PC-3 (cell line): ENCODE data around the gene LYG1. TPM values are rescaled to one million over a fixed set of nuclear protein-coding genes. Genes with fewer than 3 reads are reported as not detected.

Experiments used
- ATAC-seq: fragments of 200-7000 bp; cut with Tn5 transposase; 2 replicates; pipeline ENCODE4 v1.9.1; 2020; ENCODE audit warnings: mild to moderate bottlenecking, moderate library complexity
- BruUV-seq: library from RNA; stranded (reverse); fragments of 400-500 nt; replicated peaks from 2 replicates; lab custom pipeline; 2021; lab: Mats Ljungman, UMichigan
- CTCF ChIA-PET: fragments of 300-600 bp; sonication (Branson Sonifier 250); formaldehyde crosslinking; loops from one replicate; lab custom pipeline; 2022; ENCODE audit warnings: antibody characterized with exemption; lab: Charles Lee
- POLR2A ChIA-PET: fragments of 300-600 bp; sonication (Branson Sonifier 250); formaldehyde crosslinking; loops from one replicate; lab custom pipeline; 2022; ENCODE audit warnings: antibody characterized with exemption; ENCODE audit not compliant: unreplicated experiment; lab: Charles Lee
- DNase-seq: peaks from one replicate; pipeline ENCODE4 v3.0.0-alpha.2; 2015
- H2AFZ ChIP-seq: fragments of 300-600 bp; sonication (generic); 2 replicates; pipeline ENCODE4 v1.6.0; 2016; ENCODE audit warnings: antibody characterized with exemption, low read length
- H3F3A ChIP-seq: fragments of 300-600 bp; sonication (generic); one replicate; pipeline ENCODE4 v1.6.0; 2017; ENCODE audit warnings: antibody characterized with exemption, low read length, control low read depth, mild to moderate bottlenecking; ENCODE audit not compliant: unreplicated experiment
- H3K27ac ChIP-seq: fragments of 300-600 bp; sonication (generic); 2 replicates; pipeline ENCODE4 v1.5.1; 2016; ENCODE audit warnings: mild to moderate bottlenecking, low read length
- H3K27me3 ChIP-seq: fragments of 300-600 bp; sonication (generic); 2 replicates; pipeline ENCODE4 v1.6.1; 2016; ENCODE audit warnings: low read length, mixed read lengths
- H3K36me3 ChIP-seq: fragments of 300-600 bp; sonication (generic); 2 replicates; pipeline ENCODE4 v1.6.1; 2016; ENCODE audit warnings: low read depth, mixed run types, low read length, mixed read lengths
- H3K4me1 ChIP-seq: fragments of 300-600 bp; sonication (generic); 2 replicates; pipeline ENCODE4 v1.5.1; 2016; ENCODE audit warnings: low read length; ENCODE audit not compliant: insufficient read depth
- H3K4me2 ChIP-seq: fragments of 300-600 bp; sonication (generic); 2 replicates; pipeline ENCODE4 v1.6.0; 2016; ENCODE audit warnings: low read length
- H3K4me3 ChIP-seq: fragments of 300-600 bp; sonication (generic); 2 replicates; pipeline ENCODE4 v1.5.1; 2016; ENCODE audit warnings: mild to moderate bottlenecking, low read length, mixed read lengths
- H3K79me2 ChIP-seq: fragments of 300-600 bp; sonication (generic); 2 replicates; pipeline ENCODE4 v1.6.1; 2017; ENCODE audit warnings: low read length, mixed read lengths
- H3K9ac ChIP-seq: fragments of 300-600 bp; sonication (generic); 2 replicates; pipeline ENCODE4 v1.6.0; 2016; ENCODE audit warnings: mild to moderate bottlenecking, low read length
- H3K9me2 ChIP-seq: fragments of 300-600 bp; sonication (generic); replicated peaks from 2 replicates; pipeline ENCODE4 v1.6.1; 2016; ENCODE audit warnings: mixed run types, low read length, mixed read lengths
- H3K9me3 ChIP-seq: fragments of 300-600 bp; sonication (generic); 2 replicates; pipeline ENCODE4 v1.6.1; 2016; ENCODE audit warnings: low read length, mixed read lengths
- H4K20me1 ChIP-seq: fragments of 300-600 bp; sonication (generic); 2 replicates; pipeline ENCODE4 v1.6.1; 2016; ENCODE audit warnings: low read length, mixed read lengths
- CTCF ChIP-seq: fragments of 300-600 bp; sonication (generic); conservative IDR thresholded peaks from 2 replicates; pipeline ENCODE4 v1.5.1; 2017; ENCODE audit warnings: antibody characterized with exemption, low read depth, mild to moderate bottlenecking, low read length
- EZH2 ChIP-seq: fragments of 300-600 bp; sonication (generic); IDR thresholded peaks from one replicate; pipeline ENCODE4 v1.6.1; 2017; ENCODE audit warnings: antibody characterized with exemption, mild to moderate bottlenecking, low read length; ENCODE audit not compliant: unreplicated experiment
- EZH2phosphoT487 ChIP-seq: fragments of 300-600 bp; sonication (generic); IDR thresholded peaks from 2 replicates; pipeline ENCODE4 v1.6.1; 2018; ENCODE audit warnings: mild to moderate bottlenecking, antibody characterized with exemption, low read length, borderline replicate concordance
- intact Hi-C: fragments of 100-400 bp; cut with micrococcal nuclease; formaldehyde crosslinking; loops from 2 replicates; pipeline ENCODE4 v1.9.0; 2023
- total RNA-seq: library from RNA; depleted of rRNA; stranded (reverse); fragments of >200 nt; gene quantifications from 2 replicates; pipeline ENCODE4 v1.2.3, GENCODE V29; 2014

The LYG1 gene
- total RNA-seq, 1 experiment from 2014 or later, result 1.5 TPM

- intact Hi-C loops, result no loop called here
- BruUV-seq, result no TSS peak
- TF ChIP-seq CTCF, result no peak
- no peak for TF ChIP-seq EZH2
- TF ChIP-seq EZH2phosphoT487, result no peak
- H2AFZ ChIP-seq, result no peak overlapping the region
- ChIA-PET POLR2A (no interaction called here), CTCF (no interaction called here)
- H3K27me3 ChIP-seq, result no peaks in the 10 kb centered on the region
- DNase-seq (peak; percentile 28), ATAC-seq (no peak)
- H3K27ac ChIP-seq, result no peak overlapping the region
- peaks cover 89% of the 10 kb centered on the region for H3K79me2 ChIP-seq
- peaks cover 40% of the 10 kb centered on the region for H4K20me1 ChIP-seq
- peak overlapping the region; percentile 39; the same call in 1 of the 2 replicates for H3K4me2 ChIP-seq
- peaks cover 27% of the 10 kb centered on the region for H3K4me1 ChIP-seq
- H3K9me3 ChIP-seq, result no peaks in the 10 kb centered on the region
- no peaks in the 10 kb centered on the region for H3K36me3 ChIP-seq
- H3F3A ChIP-seq, result no peaks in the 10 kb centered on the region
- H3K9ac ChIP-seq, result no peak overlapping the region
- no peak overlapping the region for H3K4me3 ChIP-seq
- H3K9me2 ChIP-seq, result no peaks in the 10 kb centered on the region
These were observed 39.8 kb upstream of the LYG1 start for GRCh38 chr2:99340669-99341236.

GRCh38 chr2:99338029-99338585 is 37.1 kb upstream of the LYG1 start:
- no peak for ATAC-seq
- BruUV-seq, result TSS peak; percentile 67
- no peaks in the 10 kb centered on the region for H3K27me3 ChIP-seq
- peak overlapping the region; percentile 90 for H3K9ac ChIP-seq
- peaks cover 34% of the 10 kb centered on the region for H3K4me1 ChIP-seq
- DNase-seq, result peak; percentile 19
- H3K9me2 ChIP-seq, result no peaks in the 10 kb centered on the region
- peak overlapping the region; percentile 68 for H2AFZ ChIP-seq
- no peaks in the 10 kb centered on the region for H3F3A ChIP-seq
- H4K20me1 ChIP-seq, result peaks cover 47% of the 10 kb centered on the region
- H3K4me2 ChIP-seq, result peak overlapping the region; percentile 96
- H3K36me3 ChIP-seq, result no peaks in the 10 kb centered on the region
- H3K4me3 ChIP-seq, result peak overlapping the region; percentile 81
- POLR2A ChIA-PET, result interaction anchor here (0.7 kb wide), 1 partner anchor 922 kb away, joined by 4 read pairs; no protein-coding TSS in a partner anchor
- no peak overlapping the region for H3K27ac ChIP-seq
- TF ChIP-seq EZH2 (no peak), EZH2phosphoT487 (no peak), CTCF (no peak)
- H3K9me3 ChIP-seq, result no peaks in the 10 kb centered on the region
- H3K79me2 ChIP-seq, result peaks cover 89% of the 10 kb centered on the region
- intact Hi-C loops, result no loop called here
- CTCF ChIA-PET, result interaction anchor here (0.8 kb wide), 1 partner anchor 147 kb away, joined by 4 read pairs; no protein-coding TSS in a partner anchor
